T-helper 22 cell (primary cell): ENCODE results near the gene GULP1.
"Not testable (repeated sequence)": the region's sequence is repeated elsewhere in the genome, so short reads cannot be mapped to it uniquely, and the experiment has no call there.

Experiments
- DNase-seq: peaks from one replicate; pipeline ENCODE4 v3.0.0-alpha.2; 2020; ENCODE audit warnings: low read depth

The GULP1 gene, protein sequence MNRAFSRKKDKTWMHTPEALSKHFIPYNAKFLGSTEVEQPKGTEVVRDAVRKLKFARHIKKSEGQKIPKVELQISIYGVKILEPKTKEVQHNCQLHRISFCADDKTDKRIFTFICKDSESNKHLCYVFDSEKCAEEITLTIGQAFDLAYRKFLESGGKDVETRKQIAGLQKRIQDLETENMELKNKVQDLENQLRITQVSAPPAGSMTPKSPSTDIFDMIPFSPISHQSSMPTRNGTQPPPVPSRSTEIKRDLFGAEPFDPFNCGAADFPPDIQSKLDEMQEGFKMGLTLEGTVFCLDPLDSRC

DNA sequence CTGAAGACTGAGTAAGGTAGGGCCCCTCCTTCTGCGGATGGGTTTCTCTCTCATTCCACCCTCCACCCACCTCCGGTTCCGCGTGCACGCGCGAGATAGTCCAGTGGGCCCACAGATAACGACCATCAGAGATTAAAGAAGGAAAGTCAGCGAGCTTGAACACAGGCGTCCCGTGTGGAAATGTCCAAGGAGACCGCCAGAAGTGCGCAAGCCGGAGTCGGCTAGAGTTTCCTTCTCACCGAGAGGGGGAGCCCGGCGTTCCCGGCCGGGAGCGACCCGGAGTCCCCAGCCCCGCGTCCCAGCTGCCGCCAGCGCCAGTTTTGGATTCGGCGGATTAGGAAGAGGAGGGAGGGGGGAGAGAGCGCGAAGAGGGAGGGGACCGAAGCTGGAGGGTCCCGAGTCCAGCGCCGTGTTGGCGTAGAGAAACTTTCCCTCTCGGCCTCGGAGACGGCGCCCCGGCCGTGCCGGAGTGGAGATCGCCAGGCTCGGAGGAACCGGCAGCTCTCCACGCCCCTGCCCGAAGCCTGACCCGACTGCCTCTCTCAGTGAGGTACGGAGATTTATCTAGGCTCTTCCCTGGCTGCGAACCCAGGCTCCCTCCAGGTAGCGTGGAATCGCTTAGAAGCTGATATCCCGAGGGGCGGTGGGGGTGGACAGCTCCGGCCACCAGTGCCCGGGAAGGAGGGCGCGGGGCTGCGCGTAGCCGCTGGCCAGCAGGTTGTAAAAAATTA, at the start of gene GULP1:
GULP1 (plus strand) TSS at position 258 of the 731 bp plus-strand sequence. CDS start 185,829 bp downstream, outside the sequence.
- no peak for DNase-seq

DNA sequence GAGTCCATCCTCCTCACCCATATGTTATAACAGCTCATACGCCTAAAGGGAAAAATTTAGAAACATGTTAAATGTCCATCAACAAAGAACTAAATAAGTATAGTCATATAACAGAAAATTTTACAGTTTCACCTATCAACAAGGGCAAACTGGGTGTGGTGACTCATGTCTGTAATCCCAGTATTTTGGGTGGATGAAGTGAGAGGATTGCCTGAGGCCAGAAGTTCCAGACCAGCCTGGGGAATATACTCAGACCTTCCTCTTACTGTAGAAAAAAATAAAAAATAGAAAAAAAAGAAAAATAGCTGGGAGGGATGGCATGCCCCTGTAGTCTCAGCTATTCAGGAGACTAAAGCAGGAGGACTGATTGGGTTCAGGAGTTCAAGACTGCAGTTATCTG, 48.3 kb upstream of the GULP1 start:
- no peak for DNase-seq

DNA sequence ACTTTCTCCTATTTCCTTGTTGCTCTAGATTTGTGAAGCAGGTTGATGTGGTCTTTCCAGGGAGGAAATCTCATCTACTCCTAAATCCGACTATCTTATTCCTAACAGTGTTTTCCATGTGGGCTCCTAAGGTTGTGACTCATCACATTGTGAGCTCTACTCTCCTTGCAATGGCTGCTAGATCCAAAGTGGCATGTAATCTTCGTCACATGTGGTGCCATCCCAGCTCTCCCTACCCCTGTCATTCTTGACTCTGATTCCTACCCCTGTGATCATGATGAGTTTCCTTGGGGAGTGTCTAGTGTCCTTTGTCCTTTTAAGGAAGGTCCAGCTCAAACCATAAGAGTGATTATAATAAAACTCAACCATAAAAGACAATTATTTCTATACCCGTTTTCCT, 47.3 kb upstream of the GULP1 start:
- DNase-seq: no peak

DNA sequence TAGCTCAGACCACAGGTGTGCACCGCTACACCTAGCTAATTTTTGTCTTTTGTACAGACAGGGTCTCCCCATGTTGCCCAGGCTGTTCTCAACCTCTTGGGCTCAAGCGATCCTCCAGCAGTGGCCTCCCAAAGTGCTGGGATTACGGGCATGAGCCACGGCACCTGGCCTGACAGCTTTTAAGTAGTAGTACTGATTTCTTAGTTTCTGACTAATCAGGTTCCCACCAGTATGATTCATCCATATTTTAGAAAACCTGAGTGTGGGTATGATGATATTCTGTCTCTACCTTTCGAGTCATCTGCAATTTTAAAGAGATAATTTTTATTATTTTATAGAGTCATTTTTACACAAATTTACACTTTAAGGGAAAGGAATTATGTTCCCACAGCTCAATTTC, 46.4 kb upstream of the GULP1 start:
- DNase-seq: no peak

DNA sequence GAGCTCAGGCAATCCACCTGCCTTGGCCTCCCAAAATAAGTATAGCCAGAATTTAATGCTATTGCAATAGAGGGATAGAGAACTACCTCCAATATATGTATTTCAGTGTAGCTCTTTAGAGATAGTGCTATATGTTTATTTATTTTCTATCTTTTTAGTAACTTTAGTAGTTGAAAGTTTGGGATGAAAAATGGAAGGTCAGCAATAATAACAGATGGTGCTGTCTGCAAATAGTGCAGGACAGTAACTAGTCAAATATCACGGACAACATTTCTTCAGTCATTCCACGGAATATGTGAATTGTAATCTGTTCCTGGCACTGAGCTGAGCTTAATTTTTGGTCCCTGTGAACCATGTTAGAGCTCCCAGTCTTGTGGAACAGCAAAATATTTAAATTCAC, 43.2 kb upstream of the GULP1 start:
- no peak for DNase-seq

DNA sequence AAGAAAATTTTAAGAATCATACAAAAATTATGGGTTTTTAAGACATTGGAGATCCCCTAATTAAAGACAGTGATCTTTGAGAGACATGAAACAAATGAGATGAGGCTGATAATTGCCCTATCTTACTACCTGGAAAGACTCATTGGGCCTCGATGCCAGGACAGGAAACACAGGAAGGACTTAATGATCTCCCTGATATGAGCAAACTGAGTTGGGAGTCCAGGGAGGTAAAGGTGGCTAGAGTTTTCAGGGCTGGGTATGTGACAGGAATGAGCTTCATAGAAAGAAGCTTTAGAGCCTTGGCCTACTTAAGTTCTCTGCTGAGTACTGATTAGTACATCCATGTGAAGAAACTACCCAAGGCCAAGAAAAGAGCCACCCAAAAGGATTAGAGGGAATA, 40.6 kb upstream of the GULP1 start:
- no peak for DNase-seq

DNA sequence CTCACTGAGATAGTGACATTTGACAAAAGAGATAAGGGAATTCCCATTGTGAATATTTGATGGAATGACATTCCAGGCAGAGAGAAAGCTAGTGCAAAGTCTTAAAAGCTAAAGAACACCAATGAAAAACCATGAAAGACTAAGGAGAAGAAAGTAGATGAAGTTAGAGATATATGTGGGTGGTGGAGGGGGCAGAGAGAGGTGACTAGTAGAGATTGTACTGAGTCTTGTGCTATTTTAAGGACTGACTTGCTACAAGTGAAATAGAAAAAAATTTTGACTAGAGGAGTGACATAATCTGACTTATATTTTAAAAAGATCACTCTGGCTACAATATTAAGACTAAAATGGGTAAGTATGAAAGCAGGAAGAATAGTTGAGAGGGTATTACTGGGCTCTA, 35.3 kb upstream of the GULP1 start:
- DNase-seq: no peak

DNA sequence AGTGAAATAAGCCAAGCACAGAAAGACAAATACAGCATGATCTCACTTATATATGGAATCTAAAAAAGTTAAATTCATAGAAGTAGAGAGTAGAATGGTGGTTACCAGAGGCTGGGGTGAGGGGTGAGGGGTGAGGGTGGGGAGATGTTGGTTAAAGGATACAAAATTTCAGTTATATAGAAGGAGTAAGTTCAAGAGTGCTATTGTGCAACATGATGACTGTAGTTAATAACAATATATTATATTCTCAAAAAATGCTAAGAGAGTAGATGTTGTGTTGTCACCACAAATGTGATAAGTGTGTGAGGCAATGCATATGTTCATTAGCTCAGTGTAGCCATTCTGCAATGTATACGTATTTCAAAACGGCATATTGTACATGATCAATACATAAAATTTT, 26.4 kb upstream of the GULP1 start:
- DNase-seq: no peak

DNA sequence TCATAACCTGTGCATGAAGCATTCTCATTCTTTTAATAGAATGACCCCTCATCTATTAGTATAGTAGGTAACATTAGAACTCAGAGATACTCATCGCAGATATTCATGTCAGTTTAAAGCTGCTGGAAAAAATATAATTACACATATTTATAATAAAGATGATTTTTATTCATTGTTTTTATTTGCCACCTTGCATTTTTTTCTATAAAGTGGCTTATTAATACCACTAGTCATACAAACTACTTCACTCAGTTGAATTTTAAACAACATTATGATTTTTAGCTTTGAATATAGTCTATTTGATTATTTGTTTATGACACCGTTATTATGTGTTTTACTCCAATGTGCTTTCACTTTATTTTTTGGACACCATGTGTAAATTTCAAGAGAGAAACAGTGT, 23.9 kb upstream of the GULP1 start:
- DNase-seq: no peak

DNA sequence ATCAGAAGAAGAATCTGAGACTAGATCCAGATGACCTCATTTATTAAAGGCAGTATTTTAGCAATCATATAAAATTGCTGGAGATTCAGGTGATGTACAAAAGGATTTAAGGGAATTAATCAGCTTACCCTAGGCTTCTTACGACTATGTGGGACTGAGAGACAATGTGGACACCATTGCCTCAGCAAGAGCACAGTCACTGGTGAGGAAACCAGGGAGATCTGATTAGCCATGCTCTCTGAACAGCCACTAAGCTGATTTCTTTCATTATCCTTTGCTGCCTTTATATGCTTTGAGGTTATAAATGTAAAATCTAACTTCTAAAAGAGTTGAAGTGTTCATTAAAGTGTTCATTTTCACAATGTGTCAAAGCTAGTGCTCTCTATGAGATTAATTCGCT, 22.7 kb upstream of the GULP1 start:
- DNase-seq: no peak

DNA sequence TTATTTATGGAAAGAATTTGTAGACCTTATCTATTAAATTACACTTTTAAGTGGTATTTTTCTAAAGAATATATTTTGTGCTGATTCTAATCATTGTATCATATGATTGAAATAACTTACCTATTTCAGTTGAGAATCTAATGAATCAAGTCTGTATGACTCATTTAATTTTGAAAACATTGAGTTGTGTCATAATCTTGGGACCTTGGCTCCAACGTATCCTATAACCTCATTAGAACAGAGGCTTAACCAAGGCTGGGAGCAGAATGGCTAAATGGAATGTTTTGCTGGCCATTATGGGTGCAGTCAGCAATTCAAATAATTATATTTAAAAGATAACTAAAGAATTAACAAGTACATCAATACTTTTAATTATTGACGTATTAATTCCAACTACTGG, 19.6 kb upstream of the GULP1 start:
- DNase-seq: no peak

DNA sequence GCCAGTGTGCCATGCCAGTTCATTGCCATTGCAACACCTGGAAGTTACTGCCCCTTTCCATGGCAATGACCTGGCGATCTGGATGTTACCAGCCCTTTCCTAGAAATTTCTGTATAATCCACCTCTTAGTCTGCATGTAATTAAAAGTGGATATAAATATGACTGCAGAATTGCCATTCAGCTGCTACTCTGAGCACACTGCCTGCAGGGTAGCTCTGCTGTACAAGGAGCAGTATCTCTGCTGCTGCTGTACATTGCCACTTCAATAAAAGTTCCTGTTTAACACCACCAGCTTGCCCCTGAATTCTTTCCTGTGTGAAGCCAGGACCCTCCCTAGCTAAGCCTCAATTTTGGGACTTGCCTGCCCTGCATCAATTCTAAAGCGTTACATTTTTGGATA, 17.4 kb upstream of the GULP1 start:
- no peak for DNase-seq

DNA sequence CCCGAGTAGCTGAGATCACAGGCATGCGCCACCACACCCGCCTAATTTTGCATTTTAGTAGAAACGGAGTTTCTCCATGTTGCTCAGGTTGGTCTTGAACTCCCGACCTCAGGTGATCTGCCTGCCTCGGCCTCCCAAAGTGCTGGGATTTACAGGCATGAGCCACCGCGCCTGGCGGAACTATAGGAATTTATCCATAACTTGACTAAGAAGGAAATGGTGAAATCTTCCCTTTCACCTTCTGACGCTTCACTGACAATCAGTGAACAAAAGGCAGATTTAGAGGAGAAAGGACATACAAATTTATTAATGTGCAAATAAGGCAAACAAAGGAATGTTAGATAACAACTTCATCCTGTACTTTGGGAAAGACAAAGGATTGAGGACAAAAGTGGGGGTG, 15.4 kb upstream of the GULP1 start:
- DNase-seq: no peak

DNA sequence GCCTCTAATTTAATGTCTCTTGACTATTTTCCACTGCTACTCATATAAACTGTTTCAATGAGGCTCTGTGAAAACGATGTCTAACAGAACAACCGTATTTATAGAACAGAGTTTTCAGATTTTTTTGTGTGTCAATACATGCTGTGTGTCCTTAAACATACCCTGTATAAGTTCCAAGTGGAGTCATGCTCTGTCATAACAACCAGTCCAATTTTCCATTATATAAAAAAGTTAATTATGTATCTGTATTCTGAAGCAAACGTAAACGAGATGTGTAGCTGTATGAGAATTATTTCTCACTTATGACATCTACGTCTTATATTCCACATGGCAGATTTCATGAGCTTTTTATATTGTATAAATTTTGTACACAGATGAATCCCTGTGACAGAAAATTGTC, 13.9 kb upstream of the GULP1 start:
- no peak for DNase-seq

DNA sequence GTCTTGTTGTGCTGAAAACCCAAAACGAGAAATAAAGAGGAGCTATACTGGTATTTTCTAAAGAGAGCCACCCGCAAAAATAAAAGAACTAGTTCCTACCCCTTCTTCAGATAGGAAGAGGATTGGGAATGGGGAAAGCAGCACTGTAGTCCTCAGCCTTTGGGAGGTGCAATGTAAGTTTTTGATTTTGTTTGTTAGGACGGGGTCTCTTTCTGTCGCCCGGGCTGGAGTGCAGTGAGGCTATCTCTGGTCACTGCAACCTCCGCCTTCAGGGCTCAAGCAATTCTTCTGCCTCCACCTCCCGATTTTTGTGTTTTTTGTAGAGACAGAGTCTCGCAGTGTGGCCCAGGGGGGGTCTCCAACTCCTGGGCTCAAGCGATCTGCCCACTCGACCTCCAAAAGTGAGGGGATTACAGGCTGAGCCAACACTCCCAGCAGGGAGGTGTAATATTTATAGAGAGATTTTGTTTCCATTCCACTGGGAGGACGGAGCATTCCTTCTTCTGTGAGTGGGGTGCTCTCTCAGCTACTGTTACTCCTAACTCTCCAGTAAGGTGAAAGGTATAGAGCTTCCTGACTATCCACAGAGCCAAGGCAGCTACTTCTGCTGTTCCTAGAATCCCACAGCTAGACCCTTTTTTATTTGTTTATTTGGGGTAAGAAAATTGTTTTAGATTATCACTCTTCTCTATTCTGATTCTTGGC, 13.1 kb upstream of the GULP1 start:
- no peak for DNase-seq

DNA sequence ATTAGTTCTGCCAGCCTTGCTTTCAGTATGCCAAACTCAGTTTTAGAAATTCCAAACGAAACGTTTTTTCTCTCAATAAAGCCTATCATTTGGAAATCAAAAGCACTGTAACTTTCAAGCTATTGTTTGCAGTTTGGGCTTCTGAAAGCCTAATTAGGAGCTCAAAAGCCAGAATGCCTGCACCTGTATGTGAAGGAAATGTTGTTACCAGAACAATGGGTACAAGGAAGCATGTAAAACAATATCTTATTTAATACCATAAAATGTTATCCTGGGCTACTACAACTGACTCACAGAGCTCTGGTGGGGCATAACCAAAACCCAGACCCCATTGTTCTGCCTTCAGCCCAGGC, 12.6 kb upstream of the GULP1 start:
- DNase-seq: no peak

DNA sequence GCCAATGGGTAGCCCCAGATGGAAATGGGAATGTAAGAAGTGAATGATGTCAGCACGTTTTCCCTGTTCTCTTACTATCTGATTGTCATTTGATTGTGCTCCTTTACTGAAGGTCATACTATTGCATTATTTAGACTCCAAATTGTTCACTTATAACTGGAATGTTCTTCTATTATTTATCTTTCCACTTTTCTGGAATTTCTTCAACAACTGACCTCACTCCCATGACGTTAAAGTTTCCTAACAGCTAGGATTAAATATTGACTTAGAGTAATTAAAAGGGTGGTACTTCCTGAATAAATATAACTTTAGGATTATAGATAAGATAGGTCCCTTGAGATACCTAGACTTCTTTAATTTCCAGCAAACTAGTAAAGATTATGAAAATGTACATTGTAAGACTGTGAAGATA, 10.9 kb upstream of the GULP1 start:
- DNase-seq: no peak

DNA sequence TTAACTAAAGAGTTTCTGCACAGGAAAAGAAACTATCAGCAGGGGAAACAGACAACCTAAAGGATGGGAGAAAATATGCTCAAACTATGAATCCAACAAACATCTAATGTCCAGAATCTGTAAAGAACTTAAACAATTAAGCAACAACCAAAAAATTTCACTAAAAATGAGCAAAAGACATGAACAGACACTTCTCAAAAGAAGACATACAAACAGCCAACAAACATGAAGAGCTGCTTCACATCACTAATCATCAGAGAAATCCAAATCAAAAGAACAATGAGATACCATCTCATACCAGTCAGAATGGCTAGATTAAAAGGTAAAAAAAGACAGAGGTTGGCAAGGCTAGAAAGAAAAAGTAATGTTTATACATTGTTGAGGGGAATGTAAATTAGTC, 8.8 kb upstream of the GULP1 start:
- no peak for DNase-seq

DNA sequence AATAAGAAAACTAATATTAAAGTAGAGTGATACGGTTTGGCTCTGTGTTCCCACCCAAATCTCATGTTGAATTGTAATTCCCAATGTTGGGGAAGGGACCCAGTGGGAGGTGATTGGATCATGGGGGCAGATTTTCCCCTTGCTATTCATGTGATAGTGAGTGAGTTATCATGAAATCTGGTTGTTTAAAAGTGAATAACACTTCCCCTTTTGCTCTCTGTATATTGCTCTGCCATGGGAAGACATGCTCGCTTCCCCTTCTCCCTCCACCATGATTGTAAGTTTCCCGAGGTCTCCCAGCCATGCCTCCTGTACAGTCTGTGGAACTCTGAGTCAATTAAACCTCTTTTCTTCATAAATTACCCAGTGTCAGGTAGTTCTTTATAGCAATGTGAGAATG, 7.4 kb upstream of the GULP1 start:
- DNase-seq: not testable (repeated sequence)

DNA sequence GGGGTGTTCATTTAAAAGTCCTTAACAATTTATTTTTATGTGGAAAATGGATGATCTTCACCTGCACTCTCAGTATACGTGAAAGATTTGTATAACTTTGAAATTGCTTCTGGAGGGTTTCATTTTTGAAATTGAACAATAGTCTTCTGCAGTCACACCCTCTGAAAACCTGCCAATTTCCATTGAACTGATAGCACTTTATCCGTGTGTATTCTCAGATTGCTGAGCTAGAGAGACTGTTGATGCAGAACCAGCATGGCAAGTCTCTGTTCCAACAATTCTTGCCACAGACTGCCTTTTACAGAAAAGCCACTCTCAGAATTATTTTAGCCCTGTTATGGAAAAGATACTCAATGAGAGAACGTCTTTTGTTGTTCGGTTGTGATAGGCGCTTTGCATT, 6.6 kb upstream of the GULP1 start:
- no peak for DNase-seq

DNA sequence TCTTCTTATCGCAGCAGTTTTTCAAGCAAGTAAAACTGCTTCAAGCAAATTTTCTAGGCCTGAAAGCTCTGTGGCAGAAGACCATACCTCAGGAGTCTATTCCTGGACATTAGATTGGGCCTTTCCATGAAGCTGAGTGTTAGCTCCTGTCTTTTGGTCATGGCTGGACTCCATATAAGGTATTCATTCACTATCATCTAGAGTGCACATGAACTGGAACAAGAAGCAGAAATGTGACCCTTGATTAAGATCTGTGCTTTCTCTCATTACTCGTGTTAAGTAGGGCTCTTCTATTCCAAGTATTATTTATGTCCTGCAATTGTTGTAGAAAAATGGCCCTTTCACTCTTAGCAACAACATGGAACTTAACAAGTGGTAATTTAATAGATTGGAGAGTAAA, 5.9 kb upstream of the GULP1 start:
- DNase-seq: no peak

DNA sequence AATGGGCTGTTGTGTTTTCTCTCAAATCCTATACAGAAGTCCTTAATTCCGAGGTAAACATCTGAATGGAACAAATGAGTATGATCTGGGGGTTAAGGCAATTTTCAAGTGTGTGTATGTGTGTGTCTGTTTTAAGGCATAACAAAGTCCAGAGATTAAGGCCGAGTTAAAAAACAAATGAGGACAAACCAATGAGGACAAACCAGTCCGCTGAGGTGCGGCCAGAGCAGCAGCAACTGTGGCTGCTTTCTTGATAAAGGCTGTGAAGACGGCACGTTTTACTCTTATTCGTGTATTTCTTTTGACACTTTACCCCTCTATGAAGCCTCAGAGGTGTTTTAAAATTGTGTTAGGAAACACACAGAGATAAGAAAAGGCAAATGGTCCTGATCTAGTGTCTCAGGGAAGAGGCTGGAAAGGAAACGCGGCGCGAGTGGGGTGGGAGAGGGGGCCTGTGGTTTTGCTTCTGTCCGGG, 495 bp upstream of the GULP1 start:
- no peak for DNase-seq
